ENCODE data around the gene PGS1.

PGS1 gene

GRCh38 chr17:78362671-78363070 lies 15.8 kb upstream of the PGS1 start:
- H3K9me3 ChIP-seq, result peaks cover 4% of the 10 kb centered on the region
- peaks cover 13% of the 10 kb centered on the region for H3K36me3 ChIP-seq
- peaks cover 57% of the 10 kb centered on the region for H3K27me3 ChIP-seq
- no peak overlapping the region for H3K4me3 ChIP-seq (ENCODE audit: low read depth in 1 of 2, low read length in 1 of 2)
- H3K4me1 ChIP-seq (ENCODE audit: control insufficient read depth in 1 of 2, insufficient read depth in 1 of 2, low read depth in 1 of 2, low read length in 1 of 2), result peaks cover 33 to 37% of the 10 kb centered on the region in 2 experiments
- H3K27ac ChIP-seq, result no peak overlapping the region
- no peak for TF ChIP-seq CTCF (IDR thresholded peaks at IDR 0.05)

GRCh38 chr17:78364436-78365281 lies 13.8 kb upstream of the PGS1 start:
- TF ChIP-seq CTCF (IDR thresholded peaks at IDR 0.05), result no peak
- Histone ChIP-seq H3K4me1 (ENCODE audit: control insufficient read depth in 1 of 2, insufficient read depth in 1 of 2, low read depth in 1 of 2, low read length in 1 of 2) (peaks cover 15 to 25% of the 10 kb centered on the region in 2 experiments), H3K36me3 (no peaks in the 10 kb centered on the region), H3K4me3 (ENCODE audit: low read depth in 1 of 2, low read length in 1 of 2) (no peak overlapping the region), H3K27me3 (peaks cover 37% of the 10 kb centered on the region), H3K27ac (no peak overlapping the region), H3K9me3 (no peaks in the 10 kb centered on the region)

- H3K27ac ChIP-seq, result no peak overlapping the region
- peaks cover 36% of the 10 kb centered on the region for H3K27me3 ChIP-seq
- H3K9me3 ChIP-seq, result no peaks in the 10 kb centered on the region
- peaks cover 12 to 23% of the 10 kb centered on the region in 2 experiments for H3K4me1 ChIP-seq (ENCODE audit: control insufficient read depth in 1 of 2, insufficient read depth in 1 of 2, low read depth in 1 of 2, low read length in 1 of 2)
- TF ChIP-seq CTCF (IDR thresholded peaks at IDR 0.05), result no peak
- no peak overlapping the region for H3K4me3 ChIP-seq (ENCODE audit: low read depth in 1 of 2, low read length in 1 of 2)
- no peaks in the 10 kb centered on the region for H3K36me3 ChIP-seq
Measured at GRCh38 chr17:78365561-78366108, 12.8 kb upstream of the PGS1 start.

GRCh38 chr17:78366109-78366848 lies 12.2 kb upstream of the PGS1 start:
- peaks cover 6 to 17% of the 10 kb centered on the region in 2 experiments for H3K4me1 ChIP-seq (ENCODE audit: control insufficient read depth in 1 of 2, insufficient read depth in 1 of 2, low read depth in 1 of 2, low read length in 1 of 2)
- H3K27ac ChIP-seq, result no peak overlapping the region
- H3K36me3 ChIP-seq, result no peaks in the 10 kb centered on the region
- H3K27me3 ChIP-seq, result peaks cover 36% of the 10 kb centered on the region
- no peaks in the 10 kb centered on the region for H3K9me3 ChIP-seq
- H3K4me3 ChIP-seq (ENCODE audit: low read depth in 1 of 2, low read length in 1 of 2), result no peak overlapping the region
- no peak for TF ChIP-seq CTCF (IDR thresholded peaks at IDR 0.05)

- Histone ChIP-seq H3K27ac (no peak overlapping the region), H3K27me3 (peaks cover 36% of the 10 kb centered on the region), H3K4me3 (ENCODE audit: low read depth in 1 of 2, low read length in 1 of 2) (no peak overlapping the region), H3K36me3 (no peaks in the 10 kb centered on the region), H3K4me1 (ENCODE audit: control insufficient read depth in 1 of 2, insufficient read depth in 1 of 2, low read depth in 1 of 2, low read length in 1 of 2) (peaks cover 6 to 14% of the 10 kb centered on the region in 2 experiments), H3K9me3 (no peaks in the 10 kb centered on the region)
- TF ChIP-seq CTCF (IDR thresholded peaks at IDR 0.05), result no peak
Measured at GRCh38 chr17:78367193-78367592, 11.3 kb upstream of the PGS1 start.
